ENCODE data around the gene LAX1. TPM values are rescaled to one million over a fixed set of nuclear protein-coding genes. Genes with fewer than 3 reads are reported as not detected.

Gene LAX1
- total RNA-seq, 2 experiments from 2014 or later, result 20.7 to 21.1 TPM

- no peak for TF ChIP-seq CTCF (IDR thresholded peaks at IDR 0.05)
- no peak for DNase-seq
- Mint-ChIP-seq H3K4me1 (ENCODE audit: low read depth) (no peaks in the 10 kb centered on the region), H3K27me3 (no peaks in the 10 kb centered on the region), H3K27ac (no peak overlapping the region), H3K36me3 (ENCODE audit: low read depth) (peaks cover 12% of the 10 kb centered on the region), H3K9me3 (no peaks in the 10 kb centered on the region), H3K4me3 (no peak overlapping the region)
- ATAC-seq, result no peak
- ChIA-PET CTCF (interaction anchor here (1.1 to 1.7 kb wide), 2 partner anchors 175 to 222 kb away, joined by 3 to 6 read pairs; no protein-coding TSS in a partner anchor), POLR2A (interaction anchor here (1.3 kb wide), 1 partner anchor 9 kb away, joined by 3 read pairs; no protein-coding TSS in a partner anchor)
- intact Hi-C loops (cut with micrococcal nuclease), result no loop called here
These were observed 38.5 kb upstream of the LAX1 start for GRCh38 chr1:203726417-203726867.

GRCh38 chr1:203733009-203733863 lies 31.7 kb upstream of the LAX1 start:
- Mint-ChIP-seq H3K27me3 (no peaks in the 10 kb centered on the region), H3K36me3 (ENCODE audit: low read depth) (peaks cover 5% of the 10 kb centered on the region), H3K9me3 (no peaks in the 10 kb centered on the region), H3K4me3 (no peak overlapping the region), H3K4me1 (ENCODE audit: low read depth) (no peaks in the 10 kb centered on the region), H3K27ac (peak overlapping the region; percentile 13)
- DNase-seq, result no peak
- CTCF ChIA-PET, result interaction anchor here (1.4 to 1.6 kb wide), 3 partner anchors 9 to 43 kb away, joined by 3 to 4 read pairs (median 3); no protein-coding TSS in a partner anchor
- no peak for TF ChIP-seq CTCF (IDR thresholded peaks at IDR 0.05)
- POLR2A ChIA-PET, result interaction anchor here (1.2 kb wide), 1 partner anchor 31 kb away, joined by 3 read pairs; no protein-coding TSS in a partner anchor
- ATAC-seq, result no peak
- intact Hi-C loops (cut with micrococcal nuclease), result no loop called here

GRCh38 chr1:203742436-203742835 lies 22.5 kb upstream of the LAX1 start:
- peaks cover 9% of the 10 kb centered on the region for H3K36me3 Mint-ChIP-seq (ENCODE audit: low read depth)
- CTCF ChIA-PET, result interaction anchor here (1.8 kb wide), 1 partner anchor 15 kb away, joined by 4 read pairs; no protein-coding TSS in a partner anchor
- DNase-seq, result no peak
- intact Hi-C loops (cut with micrococcal nuclease), result no loop called here
- TF ChIP-seq CTCF (IDR thresholded peaks at IDR 0.05), result no peak
- peaks cover 4% of the 10 kb centered on the region for H3K9me3 Mint-ChIP-seq
- no peak for ATAC-seq
- no peak overlapping the region for H3K4me3 Mint-ChIP-seq
- H3K27ac Mint-ChIP-seq, result no peak overlapping the region
- POLR2A ChIA-PET, result interaction anchor here (1.1 kb wide), 1 partner anchor 23 kb away, joined by 3 read pairs; the partner anchor contains the start of gene LAX1
- H3K4me1 Mint-ChIP-seq (ENCODE audit: low read depth), result peaks cover 20% of the 10 kb centered on the region
- no peaks in the 10 kb centered on the region for H3K27me3 Mint-ChIP-seq

GRCh38 chr1:203743091-203743571 lies 21.9 kb upstream of the LAX1 start:
- Mint-ChIP-seq H3K27ac (peak overlapping the region; percentile 14), H3K4me3 (no peak overlapping the region), H3K27me3 (no peaks in the 10 kb centered on the region), H3K9me3 (peaks cover 4% of the 10 kb centered on the region), H3K36me3 (ENCODE audit: low read depth) (peaks cover 9% of the 10 kb centered on the region), H3K4me1 (ENCODE audit: low read depth) (peaks cover 20% of the 10 kb centered on the region)
- TF ChIP-seq CTCF (IDR thresholded peaks at IDR 0.05), result no peak
- DNase-seq (no peak), ATAC-seq (no peak)
- ChIA-PET CTCF (interaction anchor here (1.0 to 1.4 kb wide), 2 partner anchors 10 kb away, joined by 3 to 4 read pairs; no protein-coding TSS in a partner anchor), POLR2A (no interaction called here)
- intact Hi-C loops (cut with micrococcal nuclease), result no loop called here

All from activated CD8-positive, alpha-beta T cell treated with anti-CD3 and anti-CD28 coated beads for 36 hours (primary cell).